ENCODE measurements around the gene TUNAR. TPM values are rescaled to one million over a fixed set of nuclear protein-coding genes. Genes with fewer than 3 reads are reported as not detected.
"Not testable (repeated sequence)": the region's sequence is repeated elsewhere in the genome, so short reads cannot be mapped to it uniquely, and the experiment has no call there.

TUNAR gene
- total and polyA plus RNA-seq, 2 experiments from 2014 or later = 23.1 to 56.2 TPM

DNA sequence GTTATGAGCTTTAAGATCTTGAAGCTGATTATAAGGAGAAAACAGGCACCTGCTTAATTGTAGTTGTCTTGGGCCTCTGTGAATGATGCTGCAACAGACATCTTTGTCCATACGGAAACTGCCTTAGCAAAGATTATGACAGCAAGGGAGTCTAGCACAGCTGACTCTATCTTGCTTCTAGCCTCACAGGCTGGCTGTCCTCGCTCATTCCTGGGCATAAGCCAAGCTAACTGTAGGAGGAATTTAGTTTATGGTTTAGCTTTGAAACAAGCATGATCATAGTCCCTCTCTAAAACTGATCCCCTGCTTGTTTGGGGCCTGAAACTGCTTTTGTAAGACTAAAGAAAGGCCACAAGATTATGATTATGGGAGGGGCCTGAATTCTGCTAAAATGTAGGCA lies 88.3 kb downstream of the TUNAR start (continued):
- no peak for TF ChIP-seq ZNF114 (CRISPR knock-in tag; IDR thresholded peaks at IDR 0.05)

DNA sequence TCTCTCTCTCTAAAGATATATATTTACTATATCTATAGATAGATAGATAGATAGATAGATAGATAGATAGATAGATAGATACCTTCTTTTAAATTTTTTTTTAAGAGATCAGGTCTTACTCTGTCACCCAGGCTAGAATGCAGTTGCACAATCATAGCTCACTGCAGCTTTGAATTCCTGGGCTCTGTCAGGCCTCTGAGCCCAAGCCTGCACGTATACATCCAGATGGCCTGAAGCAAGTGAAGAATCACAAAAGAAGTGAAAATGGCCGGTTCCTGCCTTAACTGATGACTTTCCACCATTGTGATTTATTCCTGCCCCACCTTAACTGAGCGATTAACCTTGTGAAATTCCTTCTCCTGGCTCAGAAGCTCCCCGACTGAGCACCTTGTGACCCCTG lies 91.4 kb downstream of the TUNAR start:
- not testable (repeated sequence) for DNase-seq (ENCODE audit: low spot score); H3F3A ChIP-seq (replicated peaks; ENCODE audit: low read depth); H3K36me3 ChIP-seq (ENCODE audit: insufficient read depth); H3K9me2 ChIP-seq (ENCODE audit: insufficient read depth); H4K20me1 ChIP-seq (replicated peaks; ENCODE audit: insufficient read depth); H3K27me3 Mint-ChIP-seq (ENCODE audit: insufficient read depth, low read depth, poor library complexity); H3K79me2 ChIP-seq (replicated peaks; ENCODE audit: insufficient read depth); H3K4me3 Mint-ChIP-seq; H2AFZ ChIP-seq; H3K4me2 ChIP-seq; H3K27me3 ChIP-seq (ENCODE audit: insufficient read depth); H3K4me3 ChIP-seq; H3K4me1 ChIP-seq (ENCODE audit: insufficient read depth); H3K27ac ChIP-seq (ENCODE audit: low read depth); ATAC-seq
- H3K27ac Mint-ChIP-seq = peak overlapping the region; percentile 52; the same call in 1 of the 2 replicates
- H3K9me3 Mint-ChIP-seq = peaks cover 30% of the 10 kb centered on the region
- H3K36me3 Mint-ChIP-seq (ENCODE audit: low read depth) = peaks cover 25% of the 10 kb centered on the region
- peaks cover 21% of the 10 kb centered on the region for H3K4me1 Mint-ChIP-seq

Other genes with a start within 250 kb of the TUNAR start
- 5.5 and 6.1 TPM in 2 replicates for gene TCL1B, start 190.4 kb upstream of the TUNAR start, total RNA-seq (2014; rRNA removed; shearing (Covaris generic))
- 4.7 and 6.0 TPM in 2 replicates for gene TCL1B, start 190.4 kb upstream of the TUNAR start, polyA plus RNA-seq (2016; fragmentation: Nextera tagmentation; extraction: Ambion mirVana)
- gene TCL1A, start 162.7 kb upstream of the TUNAR start, total RNA-seq (2014; rRNA removed; shearing (Covaris generic)) = 5.3 and 8.5 TPM in 2 replicates
- 3.6 and 4.3 TPM in 2 replicates for gene TCL1A, start 162.7 kb upstream of the TUNAR start, polyA plus RNA-seq (2016; fragmentation: Nextera tagmentation; extraction: Ambion mirVana)
- gene C14orf132, start 162.5 kb downstream of the TUNAR start, total RNA-seq (2014; rRNA removed; shearing (Covaris generic)) = 15.1 and 16.2 TPM in 2 replicates
- gene C14orf132, start 162.5 kb downstream of the TUNAR start, polyA plus RNA-seq (2016; fragmentation: Nextera tagmentation; extraction: Ambion mirVana) = 12.7 and 13.8 TPM in 2 replicates